GM19238 (cell line): Measurements from ENCODE around the gene INSYN1.

Experiments
- DNase-seq: peaks from one replicate; pipeline ENCODE4 v3.0.0; 2011; ENCODE audit warnings: low spot score; ENCODE audit not compliant: insufficient read length

The INSYN1 gene

GRCh38 chr15:73777741-73778140 is 24.6 kb upstream of the INSYN1 start:
- DNase-seq: no peak

- no peak for DNase-seq
Measured at GRCh38 chr15:73773428-73773827, 20.3 kb upstream of the INSYN1 start.

GRCh38 chr15:73771385-73772045 is 18.4 kb upstream of the INSYN1 start:
- no peak for DNase-seq

- DNase-seq: no peak
Measured at GRCh38 chr15:73770050-73770449, 16.9 kb upstream of the INSYN1 start.

- no peak for DNase-seq
Measured at GRCh38 chr15:73767806-73768501, 14.8 kb upstream of the INSYN1 start.

GRCh38 chr15:73766598-73766997 is 13.4 kb upstream of the INSYN1 start:
- no peak for DNase-seq

- DNase-seq: no peak
Measured at GRCh38 chr15:73765778-73766177, 12.6 kb upstream of the INSYN1 start.

- DNase-seq: no peak
Measured at GRCh38 chr15:73763931-73764330, 10.8 kb upstream of the INSYN1 start.

GRCh38 chr15:73760330-73761329 is 7.5 kb upstream of the INSYN1 start:
- DNase-seq: no peak

- no peak for DNase-seq
Measured at GRCh38 chr15:73758461-73758860, 5.3 kb upstream of the INSYN1 start.

- no peak for DNase-seq
Measured at GRCh38 chr15:73757571-73757970, 4.4 kb upstream of the INSYN1 start.

- DNase-seq: no peak
Measured at GRCh38 chr15:73756947-73757513, 3.9 kb upstream of the INSYN1 start.

- DNase-seq: no peak
Measured at GRCh38 chr15:73756390-73756789, 3.2 kb upstream of the INSYN1 start.

- DNase-seq: no peak
Measured at GRCh38 chr15:73755946-73756345, 2.8 kb upstream of the INSYN1 start.

- DNase-seq: no peak
Measured at GRCh38 chr15:73755481-73755880, 2.3 kb upstream of the INSYN1 start.

GRCh38 chr15:73754461-73754860 is 1.3 kb upstream of the INSYN1 start:
- no peak for DNase-seq

- no peak for DNase-seq
Measured at GRCh38 chr15:73752806-73753193, 351 bp downstream of the INSYN1 start.

GRCh38 chr15:73751899-73752805 is 999 bp downstream of the INSYN1 start:
- DNase-seq: no peak

- DNase-seq: no peak
Measured at GRCh38 chr15:73751511-73751898, 1.6 kb downstream of the INSYN1 start.

GRCh38 chr15:73750951-73751350 is 2.2 kb downstream of the INSYN1 start:
- DNase-seq: no peak

- DNase-seq: no peak
Measured at GRCh38 chr15:73750438-73750837, 2.7 kb downstream of the INSYN1 start.
